HG03095 (cell line): Measurements from ENCODE around the gene PHTF1.

Experiments used
- ATAC-seq: cut with Tn5 transposase; IDR thresholded peaks from one replicate; pipeline ENCODE4 v1.9.1; 2021; ENCODE audit warnings: moderate library complexity; ENCODE audit not compliant: unreplicated experiment

The PHTF1 gene

DNA sequence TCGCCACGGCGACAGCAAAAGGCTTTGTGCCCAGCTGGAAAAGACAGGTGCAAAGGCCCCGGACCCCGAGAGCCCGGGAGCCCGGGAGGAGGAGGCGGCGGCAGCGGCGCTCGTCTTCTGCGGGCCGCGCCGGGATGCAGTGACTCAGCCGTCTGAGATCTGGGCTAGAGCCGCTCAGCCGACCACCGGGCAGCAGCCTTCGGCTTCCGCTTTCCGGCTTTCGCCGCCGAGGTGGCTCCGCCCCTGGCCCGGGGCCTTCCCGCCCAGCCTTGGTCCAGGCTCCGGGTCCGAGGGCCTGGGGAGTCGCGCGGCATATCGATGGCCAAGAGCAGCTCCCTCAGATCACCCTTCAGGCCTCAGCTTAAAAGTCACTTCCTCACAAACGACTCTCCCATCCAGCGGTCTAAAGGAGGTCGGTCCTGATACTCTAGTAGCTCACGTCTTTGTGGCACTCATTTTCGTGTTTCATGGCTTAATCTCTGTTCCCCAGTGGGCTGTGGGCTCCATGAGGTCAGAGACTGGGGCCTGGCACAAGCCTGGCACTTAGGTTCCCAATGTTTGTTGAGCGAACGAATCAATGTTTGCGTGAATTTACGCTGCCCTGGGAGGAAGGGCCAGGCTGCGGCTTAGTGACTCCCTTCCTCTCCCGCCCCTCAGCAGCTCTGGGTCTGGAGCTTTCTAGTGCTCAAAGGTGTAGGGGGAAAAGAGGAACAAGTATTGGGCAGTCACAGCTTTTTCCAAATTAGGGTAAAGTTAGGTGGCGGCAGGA is at the start of gene PHTF1:
Gene PHTF1, minus strand, starts transcription at position 154 of the 769 bp plus-strand sequence. CDS start 783 bp downstream, outside the sequence.
- peak; percentile 77 for ATAC-seq

DNA sequence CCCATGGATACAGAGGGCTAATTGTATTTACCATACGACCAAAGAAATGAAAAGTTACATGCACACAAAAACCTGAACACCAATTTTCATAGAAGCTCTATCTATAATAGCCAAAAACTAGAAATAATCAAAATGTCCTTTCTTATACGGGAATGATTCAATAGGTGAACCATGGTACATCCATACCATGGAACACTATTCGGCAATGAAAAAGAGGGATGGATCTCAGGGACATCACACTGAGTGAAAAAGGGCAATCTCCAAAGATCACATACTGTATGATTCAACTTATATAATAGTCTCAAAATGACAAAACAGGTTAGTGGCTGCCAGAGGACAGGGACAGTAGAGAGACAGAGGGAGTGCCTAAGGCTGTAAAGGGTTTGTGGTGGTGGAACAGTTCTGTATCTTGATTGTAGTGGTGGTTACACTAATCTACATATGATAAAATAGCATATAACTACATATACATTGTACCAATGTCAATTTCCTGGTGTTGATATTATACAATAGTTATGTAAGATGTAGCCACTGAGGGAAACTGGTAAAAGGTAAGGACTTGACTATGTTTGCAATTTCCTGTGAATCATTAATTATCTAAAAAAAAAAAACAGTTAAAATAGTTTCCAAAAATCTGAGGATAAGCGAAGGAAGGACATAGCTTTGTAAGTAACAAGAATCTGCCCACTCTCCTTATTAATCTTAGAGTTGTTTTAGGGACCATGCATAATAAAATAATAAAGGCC is 49.3 kb upstream of the PHTF1 start:
- ATAC-seq, result no peak

DNA sequence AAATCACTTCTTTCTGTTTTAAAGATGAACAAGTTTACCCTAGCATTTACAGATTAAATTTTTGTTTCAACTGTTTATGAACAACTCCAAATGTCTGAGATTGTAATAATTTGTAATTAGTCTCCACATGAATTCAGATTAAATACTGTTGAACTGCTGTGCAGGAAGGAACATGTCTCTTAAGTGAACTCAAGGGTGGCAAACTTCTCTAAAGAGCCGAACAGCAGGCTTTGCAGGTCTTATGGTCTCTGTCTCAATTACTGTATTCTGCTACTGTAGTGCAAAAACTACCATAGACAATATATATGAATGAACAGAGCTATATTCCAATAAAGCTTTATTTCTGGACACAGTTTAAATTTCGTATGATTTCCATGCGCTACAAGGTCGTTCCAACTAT is 46.4 kb upstream of the PHTF1 start:
- no peak for ATAC-seq

DNA sequence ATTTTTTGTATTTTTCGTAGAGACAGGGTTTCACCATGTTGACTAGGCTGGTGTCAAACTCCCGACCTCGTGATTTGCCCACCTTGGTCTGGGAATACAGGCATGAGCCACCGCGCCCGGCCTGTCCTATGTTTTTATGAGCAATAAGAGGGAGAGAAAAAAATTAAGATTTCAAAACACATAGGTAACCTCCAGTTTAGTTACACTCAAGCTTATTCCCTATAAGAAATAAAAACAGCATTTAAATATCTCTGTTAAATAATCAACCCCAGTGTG is 45.9 kb upstream of the PHTF1 start:
- no peak for ATAC-seq

DNA sequence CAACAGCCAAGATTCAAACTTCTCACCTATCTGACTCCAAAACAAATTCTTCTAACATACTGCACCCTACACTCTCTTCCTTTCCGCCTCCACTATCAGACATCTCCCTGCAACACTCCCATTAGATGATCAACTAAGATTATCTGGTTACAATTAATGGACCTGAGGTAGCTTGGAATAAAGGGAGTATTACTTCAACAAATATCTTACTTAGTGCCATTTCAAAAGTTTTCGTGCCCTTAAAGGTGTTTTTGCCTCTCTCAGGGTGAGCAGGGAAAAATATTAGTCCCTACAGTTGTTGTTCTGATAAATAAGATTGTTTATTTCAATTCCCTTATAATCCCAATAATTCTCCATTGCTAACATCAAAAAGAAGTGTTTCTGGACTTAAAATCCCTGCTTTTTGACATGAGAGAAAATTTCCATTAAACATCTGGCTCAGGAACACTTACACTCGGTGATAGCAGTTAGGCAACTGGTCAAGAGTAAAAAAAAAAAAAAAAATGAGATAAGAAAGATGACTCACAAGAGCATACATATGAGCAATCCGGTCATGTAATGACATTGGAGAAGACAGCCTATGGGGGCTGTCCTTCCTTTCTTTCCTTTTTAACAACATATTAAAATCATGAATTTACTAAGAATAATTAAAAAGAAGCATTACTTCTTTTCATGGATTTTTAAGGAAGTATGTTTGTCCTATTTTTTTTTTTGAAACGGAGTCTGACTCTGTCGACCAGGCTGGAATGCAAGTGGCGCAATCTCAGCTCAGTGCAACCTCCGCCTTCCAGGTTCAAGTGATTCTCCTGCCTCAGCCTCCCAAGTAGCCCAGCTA is 45.4 kb upstream of the PHTF1 start:
- ATAC-seq, result no peak

DNA sequence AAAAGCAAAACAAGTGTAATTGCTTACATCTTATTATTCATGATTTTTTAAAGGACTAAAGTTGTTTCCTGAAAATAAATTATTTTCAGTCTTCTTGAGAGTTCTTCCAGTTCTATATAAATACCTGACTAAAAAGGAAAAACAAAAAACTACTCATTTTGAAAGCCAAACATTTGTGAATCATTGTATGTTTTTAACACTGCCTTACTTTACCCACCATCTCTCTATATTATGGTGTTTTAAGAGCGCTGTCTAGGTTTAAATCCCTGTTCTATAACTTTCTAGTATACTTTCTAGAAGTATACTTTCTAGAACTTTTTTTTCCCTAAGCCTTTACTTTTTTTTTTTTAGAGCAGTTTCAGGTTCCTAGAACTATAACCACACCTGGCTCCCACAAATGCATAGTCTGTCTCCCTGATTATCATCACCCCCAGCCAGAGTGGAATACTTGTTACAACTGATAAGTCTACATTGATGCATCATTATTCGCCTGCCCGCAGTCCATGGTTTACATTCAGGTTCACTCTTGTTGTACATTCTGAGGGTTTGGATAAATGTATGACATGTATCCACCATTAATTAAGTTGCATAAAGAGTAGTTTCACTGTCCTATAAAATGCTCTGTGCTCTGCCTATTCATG is 43.2 kb upstream of the PHTF1 start:
- ATAC-seq, result no peak

DNA sequence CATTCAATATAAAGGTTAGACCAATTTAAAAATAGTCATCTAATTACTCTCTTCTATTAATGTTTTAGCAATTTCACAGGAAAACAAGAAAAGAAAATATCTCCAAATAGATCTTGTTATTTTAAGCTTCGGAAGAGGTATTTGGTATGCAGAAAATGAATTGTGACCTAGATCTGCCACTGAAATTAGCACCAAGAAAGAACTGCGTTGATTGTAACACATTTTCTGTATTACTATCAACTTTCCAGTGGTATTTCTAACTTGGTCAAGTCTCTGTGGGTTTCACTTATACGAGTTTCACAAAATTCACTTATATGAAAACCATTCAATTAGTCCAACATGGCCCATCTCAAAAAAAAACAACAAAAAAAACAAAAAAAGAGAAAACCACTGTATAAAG is 41.2 kb upstream of the PHTF1 start:
- ATAC-seq, result no peak

DNA sequence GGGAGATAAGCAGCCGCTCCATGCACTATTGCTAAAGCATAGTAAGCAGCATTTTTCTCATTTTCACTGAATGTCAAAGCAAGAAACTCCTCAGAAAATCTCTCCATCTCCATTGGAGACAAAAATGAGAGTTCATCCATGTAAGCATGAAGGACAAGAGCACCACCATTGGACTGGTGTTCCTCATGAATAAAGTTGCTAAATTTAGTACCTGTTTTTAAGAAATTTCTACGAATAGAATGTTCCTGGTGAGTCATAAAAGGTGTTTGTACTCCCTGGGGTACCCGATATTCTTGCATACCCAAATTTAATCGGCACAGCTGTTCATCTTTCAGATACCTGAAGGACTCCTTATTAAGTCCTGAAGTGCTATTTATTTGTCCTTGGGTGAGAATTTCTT is 38.2 kb upstream of the PHTF1 start:
- no peak for ATAC-seq

DNA sequence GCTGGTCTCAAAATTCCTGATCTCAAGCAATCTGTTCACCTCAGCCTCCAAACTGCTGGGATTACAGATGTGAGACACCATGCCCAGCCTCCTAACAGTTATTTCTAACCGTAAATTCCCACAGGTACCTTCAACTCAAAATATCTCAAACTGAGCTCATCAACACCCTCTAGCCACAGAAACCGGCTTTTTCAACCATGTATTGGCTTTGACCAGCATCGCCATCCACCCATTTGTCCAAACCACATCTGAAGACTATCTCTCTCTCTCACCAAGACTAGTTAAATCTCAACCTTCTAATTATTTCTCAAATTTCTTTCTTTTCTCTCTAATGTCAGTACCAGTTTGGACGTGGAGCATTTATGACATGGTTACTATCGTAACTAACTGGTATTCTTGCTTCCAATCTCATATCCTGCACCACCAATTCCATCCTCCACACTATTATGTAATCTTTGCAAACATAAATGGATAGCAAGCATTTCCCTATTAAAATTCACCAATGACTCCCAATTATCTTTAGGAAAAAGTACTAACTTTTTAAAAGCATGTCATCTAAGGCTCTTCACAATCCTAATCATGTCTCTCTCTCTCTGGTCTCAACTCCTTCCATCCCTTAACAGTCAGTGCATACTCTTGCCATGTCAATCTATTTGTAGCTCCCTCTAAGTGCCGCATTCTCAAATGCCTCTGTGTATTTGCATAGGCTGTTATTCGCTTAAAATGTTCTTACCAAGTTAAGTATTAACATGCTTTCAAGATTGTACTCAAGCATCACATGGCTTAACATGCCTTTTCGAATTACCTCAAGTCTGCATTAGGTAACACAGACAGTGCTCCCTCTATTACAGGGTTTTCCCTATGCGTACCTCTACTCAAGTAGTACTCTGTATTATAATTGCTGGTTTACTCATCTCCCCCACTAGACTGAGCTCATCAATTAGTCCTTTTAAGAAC is 34.9 kb upstream of the PHTF1 start:
- peak; percentile 69 for ATAC-seq

DNA sequence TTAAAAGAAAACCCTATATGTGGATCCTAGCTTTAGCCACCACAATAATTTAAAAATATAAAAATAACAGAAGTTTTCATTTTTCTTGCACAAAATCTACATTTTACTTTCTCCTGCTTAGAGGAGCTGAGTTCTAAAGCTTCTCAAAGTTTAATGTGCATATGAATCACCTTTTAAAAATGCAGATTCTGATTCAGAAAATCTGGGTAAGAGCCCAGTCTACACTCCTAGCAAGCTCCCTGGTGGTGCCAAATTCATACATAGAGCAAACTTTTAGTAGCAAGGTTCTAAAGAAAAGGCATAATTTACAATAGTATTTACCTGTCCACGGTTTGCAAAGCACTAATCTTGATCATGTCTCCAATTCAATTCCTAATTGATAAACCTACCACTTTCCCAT is 33.7 kb upstream of the PHTF1 start:
- ATAC-seq, result no peak

DNA sequence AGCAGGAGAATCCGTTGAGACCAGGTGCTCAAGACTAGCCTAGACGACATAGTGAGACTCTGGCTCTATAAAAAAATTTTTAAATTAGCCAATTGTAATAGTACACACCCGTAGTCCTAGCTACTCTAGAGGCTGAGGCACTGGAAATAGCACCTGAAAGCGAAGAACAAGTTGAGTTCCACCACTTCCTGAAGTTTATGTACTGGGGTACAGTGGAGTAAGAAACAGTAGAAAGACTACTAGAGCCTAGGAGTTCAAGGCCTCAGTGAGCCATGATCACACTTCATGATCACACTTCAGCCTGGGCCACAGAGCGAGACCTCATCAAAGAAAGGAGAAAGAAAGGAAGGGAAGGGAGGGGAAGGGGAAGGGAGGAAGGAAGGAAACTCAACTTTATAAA is 33.2 kb upstream of the PHTF1 start:
- ATAC-seq, result peak; percentile 43

DNA sequence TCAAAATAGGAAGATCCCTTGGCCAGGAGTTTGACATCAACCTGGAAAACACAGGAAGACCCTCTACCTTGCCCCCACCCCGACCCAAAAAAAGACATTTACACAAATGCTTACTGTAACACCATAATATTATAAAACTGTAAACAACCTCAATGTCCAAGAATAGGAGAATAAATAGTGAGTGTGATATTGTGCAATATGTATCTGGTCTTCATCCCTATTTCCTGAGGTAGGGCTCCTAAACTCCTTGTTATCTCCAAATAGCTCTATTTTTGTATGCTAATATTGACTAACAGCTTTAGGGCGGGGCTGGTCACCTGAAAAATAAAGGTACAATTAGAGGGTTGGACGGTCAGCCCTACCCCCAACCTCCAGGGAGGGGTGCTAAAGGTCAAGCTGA is 29.5 kb upstream of the PHTF1 start:
- no peak for ATAC-seq

DNA sequence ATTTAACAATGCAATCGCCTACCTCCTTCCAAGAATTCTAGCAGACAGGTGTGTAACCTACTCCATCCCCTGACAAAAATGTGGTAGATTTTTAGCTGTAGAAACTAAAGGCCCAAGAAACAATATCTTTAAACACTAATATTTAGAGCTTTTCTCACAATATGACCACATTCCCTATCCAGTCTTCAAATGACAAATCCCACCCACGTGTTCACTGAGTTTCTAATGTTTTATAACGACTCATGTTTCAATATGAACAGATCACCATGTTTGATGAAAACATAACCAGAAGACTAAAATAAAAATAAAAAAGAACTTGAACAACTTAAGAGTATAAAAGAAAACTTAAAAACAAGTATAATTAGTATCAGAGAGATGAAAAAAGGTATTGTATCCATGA is 28.4 kb upstream of the PHTF1 start:
- ATAC-seq, result no peak

DNA sequence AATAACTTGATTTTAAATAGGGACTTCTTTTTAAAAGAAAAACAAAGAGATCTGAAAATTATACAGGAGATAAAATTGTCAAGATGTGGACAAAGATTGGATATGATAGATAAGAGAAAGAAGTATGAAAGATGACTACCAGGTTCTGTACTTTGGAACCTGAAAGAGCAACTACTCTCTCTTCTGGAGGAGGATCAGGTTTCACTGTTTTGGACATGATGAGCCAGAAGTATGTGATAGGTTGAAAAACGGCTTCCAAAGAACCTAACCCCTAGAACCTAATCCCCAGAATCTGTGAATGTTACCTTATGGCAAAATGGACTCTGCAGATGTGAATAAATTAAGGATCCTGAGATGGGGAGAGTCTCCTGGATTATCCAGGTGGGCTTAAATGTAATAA is 26.8 kb upstream of the PHTF1 start:
- ATAC-seq, result no peak

DNA sequence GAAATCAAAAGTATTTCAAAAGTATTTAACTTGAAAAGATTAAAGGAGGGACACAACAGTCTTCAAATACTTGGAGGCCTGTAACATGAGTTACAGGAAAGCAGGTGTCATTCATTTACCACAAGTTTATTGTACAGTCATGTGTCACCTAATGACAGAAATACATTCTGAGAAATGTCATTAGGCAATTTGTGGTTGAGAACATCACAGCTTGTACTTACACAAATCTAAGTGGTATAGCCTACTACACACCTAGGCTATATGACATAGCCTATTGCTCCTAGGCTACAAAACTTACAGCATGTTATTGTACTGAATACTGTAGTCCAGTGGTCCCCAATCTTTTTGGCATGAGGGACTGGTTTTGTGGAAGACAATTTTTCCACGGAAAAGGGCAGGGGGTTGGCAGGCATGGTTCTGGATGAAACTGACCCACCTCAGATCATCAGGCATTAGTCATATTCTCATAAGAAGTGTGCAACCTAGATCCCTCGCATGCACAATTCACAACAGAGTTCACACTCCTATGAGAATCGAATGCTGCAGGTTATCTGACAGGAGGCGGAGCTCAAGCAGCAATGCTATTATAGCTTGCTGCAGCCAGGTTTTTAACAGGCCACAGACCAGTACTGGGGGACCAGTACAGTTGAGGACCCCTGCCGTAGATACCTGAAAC is 25.0 kb upstream of the PHTF1 start:
- ATAC-seq, result peak; percentile 74

DNA sequence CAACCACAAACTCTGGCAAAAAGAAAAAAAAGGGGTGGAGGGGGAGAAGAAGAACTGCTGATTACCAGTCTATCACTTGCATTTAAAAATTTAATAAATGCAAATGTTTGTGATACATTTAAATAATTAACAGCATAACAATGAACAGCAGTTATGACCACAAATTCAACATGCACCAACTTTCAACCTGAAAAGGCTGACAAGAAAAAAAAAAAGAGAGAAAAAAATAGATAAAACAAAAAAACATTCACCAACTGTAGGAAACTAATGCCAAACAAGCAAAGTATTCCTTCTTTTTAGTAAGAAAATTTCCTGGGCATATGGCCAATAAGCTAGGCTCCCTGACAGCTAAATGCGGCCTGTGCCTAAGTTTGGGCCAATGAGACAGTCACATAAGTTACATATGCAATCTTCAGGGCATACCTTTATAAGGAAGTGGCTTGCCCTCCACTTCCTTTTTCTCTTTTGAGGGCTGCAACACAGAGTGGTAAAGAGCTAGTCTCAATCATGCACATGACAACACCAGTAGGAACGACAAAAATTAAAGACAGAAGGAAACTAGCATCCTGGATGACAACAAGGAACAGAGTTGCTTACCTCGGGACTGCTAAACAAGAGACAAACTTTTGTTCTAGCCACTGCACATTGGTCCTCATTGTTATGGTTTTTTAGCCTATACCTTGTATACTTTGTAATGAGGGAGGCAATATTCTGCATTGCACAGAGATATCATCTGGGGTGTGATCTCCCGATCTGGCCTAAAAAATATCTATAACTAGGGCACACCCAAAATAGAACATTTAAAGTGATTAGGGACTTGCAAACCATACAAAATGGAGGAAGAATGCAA is 24.2 kb upstream of the PHTF1 start:
- peak; percentile 61 for ATAC-seq

DNA sequence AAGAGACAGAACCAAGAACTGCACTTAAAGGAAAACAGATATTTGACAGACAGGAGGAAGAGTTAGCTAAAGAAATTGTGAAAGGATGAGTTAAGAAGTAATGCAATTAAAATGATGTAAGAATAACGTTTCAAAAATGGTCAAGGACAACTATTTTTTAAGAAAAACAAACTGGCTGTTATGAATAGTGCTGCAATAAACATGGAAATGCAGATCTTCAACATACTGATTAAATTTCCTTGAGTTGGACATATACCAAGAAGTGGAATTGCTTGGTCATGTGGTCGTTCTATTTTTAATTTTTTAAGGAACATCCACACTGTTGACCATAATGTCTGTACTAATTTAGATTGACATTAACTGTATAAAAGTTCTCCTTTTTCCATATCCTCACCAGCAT is 23.1 kb upstream of the PHTF1 start:
- ATAC-seq, result no peak

DNA sequence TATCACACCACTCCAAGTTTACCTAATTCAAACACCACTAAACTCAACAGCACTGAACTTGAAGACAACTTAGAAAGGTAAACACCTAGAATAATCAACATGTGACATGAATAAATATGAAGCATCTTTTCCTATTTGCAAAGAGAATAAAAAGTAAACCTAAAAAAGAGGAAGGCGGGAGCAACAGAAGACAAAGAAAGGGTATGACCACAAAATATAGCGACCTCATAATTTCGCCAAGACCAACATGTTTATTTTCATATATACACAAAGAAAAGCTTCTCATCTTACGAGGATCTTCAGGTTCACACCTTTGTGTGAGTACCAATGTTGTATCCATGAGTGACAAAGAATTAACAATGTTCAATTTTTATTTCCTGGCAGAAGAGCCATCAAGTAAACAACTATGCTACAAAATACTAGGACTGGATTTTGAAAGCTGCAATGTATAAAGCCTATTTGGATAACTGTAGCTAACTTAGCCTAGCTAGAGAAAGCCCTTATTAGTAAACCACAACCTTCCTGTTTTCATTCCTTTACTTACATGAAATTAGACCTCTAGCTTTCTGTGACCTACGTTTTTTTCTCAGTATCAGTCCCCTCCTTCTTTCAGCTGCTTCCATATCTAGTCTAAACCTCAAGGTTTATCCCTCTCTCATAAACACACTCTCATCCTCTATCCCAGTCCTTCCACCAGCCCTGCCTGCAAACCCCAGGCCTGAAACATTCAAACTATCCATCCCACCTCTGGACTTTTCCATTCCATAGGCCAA is 21.3 kb upstream of the PHTF1 start:
- ATAC-seq, result peak; percentile 52
